Measurements from ENCODE around the gene GNG7.
"Not testable (repeated sequence)": the region's sequence is repeated elsewhere in the genome, so short reads cannot be mapped to it uniquely, and the experiment has no call there.

Gene GNG7

DNA sequence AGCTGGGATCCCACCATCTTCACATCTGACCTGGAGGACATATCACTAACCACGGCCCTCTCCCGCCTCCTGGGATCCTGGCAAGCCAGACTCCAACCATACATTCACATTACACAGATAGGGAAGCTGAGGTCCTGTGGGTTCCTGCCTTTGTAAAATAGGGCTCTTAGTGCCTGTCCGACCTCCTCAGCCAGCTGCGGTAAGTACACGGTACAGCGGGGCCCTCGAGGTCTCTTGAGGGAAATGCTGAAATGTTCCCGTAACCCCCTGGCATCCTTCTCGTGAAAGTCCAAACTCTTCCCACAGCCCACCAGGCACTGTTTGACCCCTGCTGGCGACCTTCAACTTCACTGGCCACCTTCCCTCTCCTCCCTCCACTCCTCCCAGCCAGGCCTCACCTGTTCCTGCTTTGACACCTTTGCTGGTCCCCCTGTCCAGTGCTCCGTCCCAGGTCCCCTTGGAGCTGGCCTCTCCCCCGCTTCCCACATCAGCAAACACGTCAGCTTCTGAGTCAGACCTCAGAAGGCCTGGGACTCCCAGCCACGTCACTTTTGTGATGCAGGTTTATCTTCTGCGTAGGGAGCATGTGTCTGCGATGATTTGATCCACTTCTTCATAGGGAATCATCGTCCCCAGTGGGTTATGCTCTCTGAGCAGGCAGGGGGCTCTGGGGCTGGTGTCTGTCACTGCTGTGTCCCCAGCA, 8.8 kb upstream of the GNG7 start:
- DNase-seq = no peak

DNA sequence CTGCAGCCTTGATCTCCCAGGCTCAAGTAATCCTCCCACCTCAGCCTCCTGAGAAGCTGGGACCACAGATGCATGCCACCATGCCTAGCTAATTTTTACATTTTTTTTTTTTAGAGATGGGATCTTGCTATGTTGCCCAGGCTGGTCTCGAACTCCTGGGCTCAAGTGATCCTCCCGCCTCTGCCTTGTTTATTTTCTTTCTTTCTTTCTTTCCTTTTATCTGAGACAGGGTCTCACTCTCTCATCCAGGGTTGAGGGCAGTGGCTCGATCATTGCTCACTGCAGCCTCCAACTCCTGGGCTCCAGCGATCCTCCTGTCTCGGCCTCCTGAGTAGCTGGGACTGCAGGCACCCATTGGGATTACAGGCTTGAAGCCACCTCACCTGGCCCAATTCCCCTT, 3.8 kb upstream of the GNG7 start:
- no peak for DNase-seq

DNA sequence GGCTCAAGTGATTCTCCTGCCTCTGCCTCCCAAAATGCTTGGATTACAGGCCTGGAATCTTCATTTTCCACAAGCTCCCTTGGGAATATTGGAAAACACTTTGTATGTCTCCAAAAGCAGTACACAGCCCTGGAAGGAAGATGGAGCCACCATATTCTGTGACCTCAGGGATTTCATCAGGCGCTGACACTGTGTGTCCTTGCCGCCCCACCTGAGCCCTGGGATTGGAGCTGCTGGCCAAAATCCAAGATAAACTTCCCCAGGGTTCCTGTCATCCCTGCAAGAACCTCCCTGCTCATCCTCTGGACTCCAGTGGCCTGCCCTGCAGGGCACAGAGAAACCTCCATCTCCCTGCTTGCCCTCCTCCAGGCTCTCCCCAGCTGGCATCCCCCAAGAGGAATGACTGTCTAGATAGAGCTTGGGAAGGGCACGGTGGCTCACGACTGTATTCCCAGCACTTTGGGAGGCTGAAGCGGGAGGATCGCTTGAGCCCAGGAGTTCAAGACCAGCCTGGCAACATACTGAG, 1.3 kb upstream of the GNG7 start:
- DNase-seq = no peak

- DNase-seq = no peak
These were observed 563 bp upstream of the GNG7 start for GRCh38 chr19:2703077-2703437.

GRCh38 chr19:2701361-2702169, 929 bp downstream of the GNG7 start:
- DNase-seq = no peak

GRCh38 chr19:2700660-2701360, 1.7 kb downstream of the GNG7 start:
- no peak for DNase-seq

GRCh38 chr19:2699413-2700140, 2.9 kb downstream of the GNG7 start:
- DNase-seq = no peak

GRCh38 chr19:2694196-2694595, 8.3 kb downstream of the GNG7 start:
- DNase-seq = no peak

DNA sequence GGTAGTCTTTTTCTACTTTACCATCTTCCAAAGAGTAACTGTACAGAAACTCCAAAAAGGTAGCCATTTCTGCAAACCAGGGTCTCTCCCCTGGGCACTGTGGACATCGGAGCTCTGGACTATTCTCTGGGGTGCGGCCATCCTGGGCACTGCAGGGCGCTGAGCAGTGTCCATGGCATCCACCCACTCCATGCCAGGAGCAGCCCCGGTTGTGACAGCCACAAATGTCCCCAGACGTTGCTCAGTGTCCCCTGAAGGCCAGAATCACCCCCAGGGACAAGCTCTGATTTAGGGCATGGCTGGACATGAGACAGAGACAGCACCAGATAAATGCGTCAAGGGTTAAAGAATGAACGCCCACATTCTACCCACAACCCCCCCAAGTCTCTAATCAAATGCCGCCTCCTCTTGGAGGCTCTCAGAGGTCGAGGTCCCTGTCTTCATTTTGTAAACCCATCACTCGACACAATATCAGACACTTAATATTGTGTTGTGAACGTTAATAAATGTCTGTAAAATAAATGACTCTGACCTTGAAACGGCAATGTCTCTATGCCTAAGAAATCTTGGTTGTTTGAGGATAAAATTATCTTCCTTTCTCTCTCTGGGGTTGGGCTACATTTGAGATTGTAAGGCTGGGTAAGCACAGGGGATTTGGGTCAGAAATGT, 8.9 kb downstream of the GNG7 start:
- no peak for DNase-seq

GRCh38 chr19:2691951-2692350, 10.5 kb downstream of the GNG7 start:
- no peak for DNase-seq

DNA sequence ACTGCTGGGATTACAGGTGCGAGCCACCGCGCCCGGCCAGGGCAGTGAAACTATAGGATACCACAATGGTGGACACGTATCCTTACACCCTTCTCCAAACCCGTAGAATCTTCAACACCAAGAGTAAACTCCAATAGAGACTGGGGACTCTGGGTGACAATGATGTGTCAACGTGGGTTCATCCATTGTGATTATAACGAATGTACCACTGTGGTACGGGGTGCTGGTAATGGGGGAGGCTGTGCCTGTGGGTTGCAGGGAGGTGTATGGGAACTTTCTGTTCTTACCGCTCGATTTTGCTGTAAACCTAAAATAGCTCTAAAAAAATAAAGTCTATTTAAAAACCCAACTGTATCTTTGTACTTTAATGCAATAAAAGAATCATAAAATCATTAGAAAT, 11.6 kb downstream of the GNG7 start:
- no peak for DNase-seq

DNA sequence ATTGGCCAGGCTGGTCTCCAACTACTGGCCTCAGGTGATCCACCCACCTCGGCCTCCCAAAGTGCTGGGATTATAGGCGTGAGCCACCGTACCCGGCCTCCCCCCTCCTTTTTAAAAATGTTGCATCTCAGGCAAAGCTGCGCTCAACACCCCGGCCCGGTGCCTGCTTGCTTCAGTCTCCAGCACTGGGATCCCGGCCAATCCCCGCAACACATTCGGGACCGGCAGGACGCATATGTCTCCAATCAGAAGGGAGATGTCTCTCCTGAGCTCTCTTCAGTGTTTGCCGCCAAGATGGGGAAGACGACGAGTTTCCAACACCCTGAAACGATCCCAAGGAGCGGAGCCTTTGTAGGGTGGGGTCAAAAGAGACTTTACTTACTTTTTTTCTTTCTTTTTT, 16.1 kb downstream of the GNG7 start:
- DNase-seq = no peak

DNA sequence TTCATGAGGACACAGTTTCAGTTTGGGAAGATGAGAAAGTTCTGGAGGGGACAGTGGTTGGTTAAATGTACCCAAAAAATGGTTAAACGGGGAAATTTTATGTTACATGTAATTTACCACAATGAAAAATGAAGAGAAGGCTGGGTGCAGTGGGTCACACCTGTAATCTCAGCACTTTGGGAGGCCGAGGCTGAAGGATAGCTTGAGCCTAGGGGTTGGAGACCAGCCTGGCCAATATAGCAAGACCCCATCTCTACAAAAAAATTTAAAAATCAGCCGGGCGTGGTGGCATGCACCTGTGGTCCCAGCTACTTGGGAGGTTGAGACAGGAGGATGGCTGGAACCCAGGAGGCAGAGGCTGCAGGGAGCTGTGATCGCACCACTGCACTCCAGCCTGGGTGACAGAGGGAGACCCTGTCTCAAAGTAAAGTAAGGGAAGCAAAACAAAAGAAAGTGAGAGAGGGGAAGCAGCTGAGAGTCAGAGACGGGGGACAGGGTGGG, 17.2 kb downstream of the GNG7 start:
- DNase-seq = no peak

DNA sequence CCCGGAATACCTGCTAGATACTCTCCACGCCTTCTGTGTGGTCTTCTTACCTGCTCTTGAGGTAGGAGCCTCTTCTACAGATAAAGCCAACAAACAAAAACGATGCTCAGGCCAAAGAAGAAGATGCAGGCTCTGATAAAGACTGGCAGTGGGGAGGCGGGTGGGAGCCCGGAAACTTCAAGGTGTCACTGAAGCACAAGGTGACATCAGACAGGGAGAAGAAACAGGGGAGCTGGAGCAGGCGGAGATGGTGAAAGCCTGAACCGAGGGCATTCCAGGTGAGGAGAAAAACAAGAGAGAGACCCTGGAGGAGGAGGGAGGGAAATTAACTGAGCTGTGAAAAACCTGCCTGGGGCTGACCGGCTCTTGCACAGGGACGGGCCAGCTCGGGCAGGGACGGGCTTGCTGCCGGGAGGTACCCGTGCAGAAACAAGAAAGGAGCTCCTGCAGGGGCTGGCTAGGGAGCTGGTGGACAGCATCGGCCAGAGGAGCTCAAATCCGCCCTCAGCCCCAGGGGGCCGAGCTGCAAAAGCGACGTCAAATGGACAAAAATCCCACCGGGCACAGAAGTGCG, 19.0 kb downstream of the GNG7 start:
- DNase-seq = no peak

DNA sequence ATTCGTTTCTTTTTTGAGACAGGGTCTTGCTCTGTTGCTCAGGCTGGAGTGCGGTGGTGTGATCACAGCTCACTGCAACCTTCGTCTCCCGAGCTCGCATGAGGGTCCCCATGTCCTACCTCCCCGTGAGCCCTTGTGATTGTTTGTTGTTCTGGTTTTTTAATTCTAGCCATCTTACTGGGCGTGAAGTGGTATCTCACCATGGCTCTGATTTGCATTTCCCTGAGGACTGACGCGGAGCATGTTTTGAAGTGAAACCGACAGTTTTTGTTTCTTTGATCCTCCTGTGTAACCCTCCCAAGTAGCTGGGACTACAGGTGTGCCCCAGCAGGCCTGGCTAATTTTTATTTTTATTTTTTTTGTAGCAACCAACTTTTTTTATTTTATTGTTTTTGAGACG, 21.7 kb downstream of the GNG7 start:
- no peak for DNase-seq

DNA sequence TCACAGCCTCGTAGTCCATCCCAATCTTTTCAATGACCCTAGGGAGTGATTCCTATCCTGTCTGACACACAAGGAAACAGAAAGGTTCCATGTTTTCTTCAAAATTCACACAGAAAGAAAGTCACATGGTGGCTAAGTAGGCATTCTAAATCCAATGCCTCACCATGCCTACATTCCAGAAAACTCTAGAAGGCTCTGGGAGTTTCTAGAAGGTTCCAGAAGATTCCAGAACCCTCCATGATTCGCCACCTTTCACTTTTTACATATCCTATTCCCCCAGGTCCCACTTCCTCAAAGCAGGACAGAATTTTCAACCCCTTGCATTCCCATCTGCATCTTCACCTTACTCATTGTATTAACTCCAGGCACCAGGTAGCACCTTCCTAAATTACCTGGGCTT, 23.1 kb downstream of the GNG7 start:
- DNase-seq = no peak

- DNase-seq = not testable (repeated sequence)
These were observed 23.5 kb downstream of the GNG7 start for GRCh38 chr19:2678948-2679347.

- no peak for DNase-seq
These were observed 24.3 kb downstream of the GNG7 start for GRCh38 chr19:2678044-2678671.

GRCh38 chr19:2676823-2677222, 25.7 kb downstream of the GNG7 start:
- no peak for DNase-seq

- DNase-seq = no peak
These were observed 26.6 kb downstream of the GNG7 start for GRCh38 chr19:2675892-2676291.

DNA sequence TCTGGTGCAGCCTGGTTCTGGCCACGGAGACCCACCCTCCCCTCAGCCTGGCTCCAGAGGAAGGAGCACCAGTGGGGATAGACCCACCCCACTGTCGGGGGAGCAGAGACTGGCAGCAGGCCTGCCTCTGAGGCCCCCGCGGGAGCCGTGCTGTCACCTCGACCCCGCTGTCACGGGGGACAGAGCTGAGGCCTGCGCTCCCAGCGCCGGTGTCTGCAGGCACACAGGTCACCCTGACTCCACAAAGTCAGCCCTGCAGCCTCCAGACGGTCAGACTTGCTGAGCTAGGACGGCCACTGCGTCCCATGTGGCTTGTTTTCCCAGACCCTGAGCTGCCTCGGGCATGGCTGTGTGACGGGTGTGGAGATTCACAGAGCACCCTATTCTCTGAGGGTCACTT, 32.3 kb downstream of the GNG7 start:
- DNase-seq = no peak

All from DMS79 (cell line).